GM23338 (cell line): Measurements from ENCODE around the gene ARL6IP5. TPM values are rescaled to one million over a fixed set of nuclear protein-coding genes. Genes with fewer than 3 reads are reported as not detected.

Experiments
- ATAC-seq: fragments of 200-7000 bp; cut with Tn5 transposase; 3 replicates; pipeline ENCODE4 v1.9.1; 2020
- DNase-seq: peaks from one replicate; pipeline ENCODE4 v3.0.0-alpha.2; 2015; ENCODE audit warnings: low spot score
- H2AFZ ChIP-seq: fragments of 200-600 bp; sonication (generic); 2 replicates; pipeline ENCODE4 v1.8.0; 2016; ENCODE audit warnings: antibody characterized with exemption, mild to moderate bottlenecking, moderate library complexity
- H3F3A ChIP-seq: fragments of 200-600 bp; sonication (generic); replicated peaks from 2 replicates; pipeline ENCODE4 v1.8.0; 2017; ENCODE audit warnings: antibody characterized with exemption, mixed run types, low read depth
- H3K27ac ChIP-seq: fragments of 200-600 bp; sonication (generic); 2 replicates; pipeline ENCODE4 v1.6.1; 2016; ENCODE audit warnings: low read depth
- H3K27me3 ChIP-seq: fragments of 200-600 bp; sonication (generic); 2 replicates; pipeline ENCODE4 v1.8.0; 2016; ENCODE audit warnings: mild to moderate bottlenecking, mixed run types, moderate library complexity; ENCODE audit not compliant: insufficient read depth
- H3K36me3 ChIP-seq: fragments of 200-600 bp; sonication (generic); 2 replicates; pipeline ENCODE4 v1.8.0; 2016; ENCODE audit warnings: mild to moderate bottlenecking; ENCODE audit not compliant: insufficient read depth
- H3K4me1 ChIP-seq: fragments of 200-600 bp; sonication (generic); 2 replicates; pipeline ENCODE4 v1.8.0; 2016; ENCODE audit warnings: mild to moderate bottlenecking, moderate library complexity; ENCODE audit not compliant: insufficient read depth
- H3K4me2 ChIP-seq: fragments of 200-600 bp; sonication (generic); 2 replicates; pipeline ENCODE4 v1.7.1; 2017; ENCODE audit warnings: mixed run types
- H3K4me3 ChIP-seq: fragments of 200-600 bp; sonication (generic); 2 replicates; pipeline ENCODE4 v1.6.1; 2016; ENCODE audit warnings: mixed run types
- H3K79me2 ChIP-seq: fragments of 200-600 bp; sonication (generic); replicated peaks from 2 replicates; pipeline ENCODE4 v1.8.0; 2017; ENCODE audit warnings: mild to moderate bottlenecking; ENCODE audit not compliant: insufficient read depth
- H3K9me2 ChIP-seq: fragments of 200-600 bp; sonication (generic); 2 replicates; pipeline ENCODE4 v1.8.0; 2017; ENCODE audit not compliant: insufficient read depth
- H4K20me1 ChIP-seq: fragments of 200-600 bp; sonication (generic); replicated peaks from 2 replicates; pipeline ENCODE4 v1.8.0; 2017; ENCODE audit warnings: mild to moderate bottlenecking; ENCODE audit not compliant: insufficient read depth
- H3K27ac Mint-ChIP-seq: 2 replicates; pipeline ENCODE4 v1.8.0; 2020; ENCODE audit warnings: inconsistent platforms, mild to moderate bottlenecking, moderate library complexity, mixed read lengths
- H3K27me3 Mint-ChIP-seq: 3 replicates; pipeline ENCODE4 v1.8.0; 2022; ENCODE audit warnings: low read depth, mild to moderate bottlenecking, moderate library complexity, mixed read lengths, inconsistent platforms; ENCODE audit not compliant: insufficient read depth, poor library complexity
- H3K36me3 Mint-ChIP-seq: 3 replicates; pipeline ENCODE4 v1.8.0; 2021; ENCODE audit warnings: low read depth, mild to moderate bottlenecking, inconsistent platforms, moderate library complexity, mixed read lengths
- H3K4me1 Mint-ChIP-seq: 3 replicates; pipeline ENCODE4 v1.8.0; 2020; ENCODE audit warnings: mild to moderate bottlenecking, inconsistent platforms, mixed read lengths
- H3K4me3 Mint-ChIP-seq: 3 replicates; pipeline ENCODE4 v1.8.0; 2021; ENCODE audit warnings: moderate library complexity, mild to moderate bottlenecking, inconsistent platforms, mixed read lengths
- H3K9me3 Mint-ChIP-seq: 3 replicates; pipeline ENCODE4 v1.8.0; 2020; ENCODE audit warnings: moderate library complexity, mild to moderate bottlenecking, inconsistent platforms, mixed read lengths
- CREB1 ChIP-seq: fragments of 250-450 bp; sonication (Bioruptor Pico); IDR thresholded peaks from 2 replicates; pipeline ENCODE4 v1.5.0; 2020; ENCODE audit warnings: low read depth, mild to moderate bottlenecking, moderate library complexity
- EZH2 ChIP-seq: fragments of 200-600 bp; sonication (generic); IDR thresholded peaks from one replicate; pipeline ENCODE4 v1.8.0; 2017; ENCODE audit warnings: antibody characterized with exemption, mild to moderate bottlenecking, low read depth; ENCODE audit not compliant: unreplicated experiment
- EZH2phosphoT487 ChIP-seq: fragments of 200-600 bp; sonication (generic); IDR thresholded peaks from one replicate; pipeline ENCODE4 v1.8.1; 2018; ENCODE audit warnings: antibody characterized with exemption; ENCODE audit not compliant: unreplicated experiment
- JUNB ChIP-seq: IDR thresholded peaks from one replicate; pipeline ENCODE4 v1.6.1; 2016; ENCODE audit warnings: antibody characterized with exemption; ENCODE audit not compliant: unreplicated experiment
- REST ChIP-seq: IDR thresholded peaks from one replicate; pipeline ENCODE4 v1.6.1; 2018; ENCODE audit warnings: antibody characterized with exemption; ENCODE audit not compliant: unreplicated experiment
- ZNF114 ChIP-seq: fragments of 250-450 bp; sonication (Bioruptor Pico); IDR thresholded peaks from 2 replicates; pipeline ENCODE4 v1.5.0; 2020; ENCODE audit warnings: mild to moderate bottlenecking, moderate library complexity
- ZNF331 ChIP-seq: fragments of 250-450 bp; sonication (Bioruptor Pico); IDR thresholded peaks from 2 replicates; pipeline ENCODE4 v1.5.0; 2020; ENCODE audit warnings: low read depth, mild to moderate bottlenecking, moderate library complexity
- polyA plus RNA-seq: library from polyadenylated mRNA; unstranded; fragments of >200 nt; fragmentation: Nextera tagmentation; extraction: Ambion mirVana; gene quantifications from 2 replicates; pipeline ENCODE4 v1.2.1, GENCODE V29; 2016
- total RNA-seq: library from RNA; depleted of rRNA; stranded (reverse); fragments of >200 nt; shearing (Covaris generic); gene quantifications from 2 replicates; pipeline ENCODE4 v1.2.3, GENCODE V29; 2014
- TF ChIP-seq, protein P1 (sequence below), 2 experiments: fragments of 200-600 bp in 1 of 2; sonication (generic) in 1 of 2; conservative IDR thresholded peaks; 2 replicates each; pipeline versions ENCODE4 v1.5.1 to v1.6.1; 2016 to 2017; ENCODE audit warnings: antibody characterized with exemption in 2 of 2, low read depth in 2 of 2, mild to moderate bottlenecking in 2 of 2, moderate library complexity in 1 of 2
- TF ChIP-seq, protein P2 (sequence below): fragments of 250-450 bp; sonication (Bioruptor Pico); IDR thresholded peaks from 2 replicates; pipeline ENCODE4 v1.5.0; 2020; ENCODE audit warnings: mild to moderate bottlenecking, moderate library complexity

Gene ARL6IP5
- total and polyA plus RNA-seq, 2 experiments from 2014 or later: 28.8 to 39.8 TPM

DNA sequence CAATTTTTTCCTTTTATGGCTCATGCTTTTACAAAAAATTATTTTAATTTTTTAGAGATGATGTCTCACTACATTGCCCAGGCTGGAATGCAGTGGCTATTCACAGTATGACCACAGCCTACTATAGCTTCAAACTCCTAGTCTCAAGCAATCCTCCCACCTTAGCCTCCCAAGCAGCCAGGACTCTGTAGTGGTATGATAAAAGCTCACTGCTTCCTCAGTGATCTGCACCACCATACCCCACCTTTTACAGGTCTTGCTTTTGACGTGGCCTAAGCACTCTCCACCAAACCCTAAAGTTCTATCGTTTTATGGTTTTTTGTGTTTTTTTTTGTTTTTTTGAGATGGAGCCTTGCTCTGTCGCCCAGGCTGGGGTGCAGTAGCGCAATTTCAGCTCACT, 18.6 kb upstream of the ARL6IP5 start:
- ATAC-seq: no peak
- H3F3A ChIP-seq: no peaks in the 10 kb centered on the region
- Mint-ChIP-seq H3K36me3 (peaks cover 20% of the 10 kb centered on the region), H3K9me3 (no peaks in the 10 kb centered on the region), H3K27me3 (no peaks in the 10 kb centered on the region), H3K27ac (no peak overlapping the region), H3K4me1 (no peaks in the 10 kb centered on the region), H3K4me3 (no peak overlapping the region)
- H3K27ac ChIP-seq: no peak overlapping the region
- H3K4me2 ChIP-seq: no peak overlapping the region
- H2AFZ ChIP-seq: no peak overlapping the region
- H3K4me1 ChIP-seq: no peaks in the 10 kb centered on the region
- no peak for DNase-seq
- no peak overlapping the region for H3K4me3 ChIP-seq
- no peaks in the 10 kb centered on the region for H3K27me3 ChIP-seq
- peaks cover 25% of the 10 kb centered on the region for H3K36me3 ChIP-seq
- no peaks in the 10 kb centered on the region; the same call in 1 of the 2 replicates for H3K79me2 ChIP-seq
- TF ChIP-seq, protein P1, sequence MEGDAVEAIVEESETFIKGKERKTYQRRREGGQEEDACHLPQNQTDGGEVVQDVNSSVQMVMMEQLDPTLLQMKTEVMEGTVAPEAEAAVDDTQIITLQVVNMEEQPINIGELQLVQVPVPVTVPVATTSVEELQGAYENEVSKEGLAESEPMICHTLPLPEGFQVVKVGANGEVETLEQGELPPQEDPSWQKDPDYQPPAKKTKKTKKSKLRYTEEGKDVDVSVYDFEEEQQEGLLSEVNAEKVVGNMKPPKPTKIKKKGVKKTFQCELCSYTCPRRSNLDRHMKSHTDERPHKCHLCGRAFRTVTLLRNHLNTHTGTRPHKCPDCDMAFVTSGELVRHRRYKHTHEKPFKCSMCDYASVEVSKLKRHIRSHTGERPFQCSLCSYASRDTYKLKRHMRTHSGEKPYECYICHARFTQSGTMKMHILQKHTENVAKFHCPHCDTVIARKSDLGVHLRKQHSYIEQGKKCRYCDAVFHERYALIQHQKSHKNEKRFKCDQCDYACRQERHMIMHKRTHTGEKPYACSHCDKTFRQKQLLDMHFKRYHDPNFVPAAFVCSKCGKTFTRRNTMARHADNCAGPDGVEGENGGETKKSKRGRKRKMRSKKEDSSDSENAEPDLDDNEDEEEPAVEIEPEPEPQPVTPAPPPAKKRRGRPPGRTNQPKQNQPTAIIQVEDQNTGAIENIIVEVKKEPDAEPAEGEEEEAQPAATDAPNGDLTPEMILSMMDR (conservative IDR thresholded peaks at IDR 0.05; ENCODE audit: low read depth in 2 of 2): no peak
- no peak for TF ChIP-seq ZNF114
- TF ChIP-seq ZNF331 (CRISPR knock-in tag): no peak
- TF ChIP-seq CREB1: no peak
- TF ChIP-seq, protein P2, sequence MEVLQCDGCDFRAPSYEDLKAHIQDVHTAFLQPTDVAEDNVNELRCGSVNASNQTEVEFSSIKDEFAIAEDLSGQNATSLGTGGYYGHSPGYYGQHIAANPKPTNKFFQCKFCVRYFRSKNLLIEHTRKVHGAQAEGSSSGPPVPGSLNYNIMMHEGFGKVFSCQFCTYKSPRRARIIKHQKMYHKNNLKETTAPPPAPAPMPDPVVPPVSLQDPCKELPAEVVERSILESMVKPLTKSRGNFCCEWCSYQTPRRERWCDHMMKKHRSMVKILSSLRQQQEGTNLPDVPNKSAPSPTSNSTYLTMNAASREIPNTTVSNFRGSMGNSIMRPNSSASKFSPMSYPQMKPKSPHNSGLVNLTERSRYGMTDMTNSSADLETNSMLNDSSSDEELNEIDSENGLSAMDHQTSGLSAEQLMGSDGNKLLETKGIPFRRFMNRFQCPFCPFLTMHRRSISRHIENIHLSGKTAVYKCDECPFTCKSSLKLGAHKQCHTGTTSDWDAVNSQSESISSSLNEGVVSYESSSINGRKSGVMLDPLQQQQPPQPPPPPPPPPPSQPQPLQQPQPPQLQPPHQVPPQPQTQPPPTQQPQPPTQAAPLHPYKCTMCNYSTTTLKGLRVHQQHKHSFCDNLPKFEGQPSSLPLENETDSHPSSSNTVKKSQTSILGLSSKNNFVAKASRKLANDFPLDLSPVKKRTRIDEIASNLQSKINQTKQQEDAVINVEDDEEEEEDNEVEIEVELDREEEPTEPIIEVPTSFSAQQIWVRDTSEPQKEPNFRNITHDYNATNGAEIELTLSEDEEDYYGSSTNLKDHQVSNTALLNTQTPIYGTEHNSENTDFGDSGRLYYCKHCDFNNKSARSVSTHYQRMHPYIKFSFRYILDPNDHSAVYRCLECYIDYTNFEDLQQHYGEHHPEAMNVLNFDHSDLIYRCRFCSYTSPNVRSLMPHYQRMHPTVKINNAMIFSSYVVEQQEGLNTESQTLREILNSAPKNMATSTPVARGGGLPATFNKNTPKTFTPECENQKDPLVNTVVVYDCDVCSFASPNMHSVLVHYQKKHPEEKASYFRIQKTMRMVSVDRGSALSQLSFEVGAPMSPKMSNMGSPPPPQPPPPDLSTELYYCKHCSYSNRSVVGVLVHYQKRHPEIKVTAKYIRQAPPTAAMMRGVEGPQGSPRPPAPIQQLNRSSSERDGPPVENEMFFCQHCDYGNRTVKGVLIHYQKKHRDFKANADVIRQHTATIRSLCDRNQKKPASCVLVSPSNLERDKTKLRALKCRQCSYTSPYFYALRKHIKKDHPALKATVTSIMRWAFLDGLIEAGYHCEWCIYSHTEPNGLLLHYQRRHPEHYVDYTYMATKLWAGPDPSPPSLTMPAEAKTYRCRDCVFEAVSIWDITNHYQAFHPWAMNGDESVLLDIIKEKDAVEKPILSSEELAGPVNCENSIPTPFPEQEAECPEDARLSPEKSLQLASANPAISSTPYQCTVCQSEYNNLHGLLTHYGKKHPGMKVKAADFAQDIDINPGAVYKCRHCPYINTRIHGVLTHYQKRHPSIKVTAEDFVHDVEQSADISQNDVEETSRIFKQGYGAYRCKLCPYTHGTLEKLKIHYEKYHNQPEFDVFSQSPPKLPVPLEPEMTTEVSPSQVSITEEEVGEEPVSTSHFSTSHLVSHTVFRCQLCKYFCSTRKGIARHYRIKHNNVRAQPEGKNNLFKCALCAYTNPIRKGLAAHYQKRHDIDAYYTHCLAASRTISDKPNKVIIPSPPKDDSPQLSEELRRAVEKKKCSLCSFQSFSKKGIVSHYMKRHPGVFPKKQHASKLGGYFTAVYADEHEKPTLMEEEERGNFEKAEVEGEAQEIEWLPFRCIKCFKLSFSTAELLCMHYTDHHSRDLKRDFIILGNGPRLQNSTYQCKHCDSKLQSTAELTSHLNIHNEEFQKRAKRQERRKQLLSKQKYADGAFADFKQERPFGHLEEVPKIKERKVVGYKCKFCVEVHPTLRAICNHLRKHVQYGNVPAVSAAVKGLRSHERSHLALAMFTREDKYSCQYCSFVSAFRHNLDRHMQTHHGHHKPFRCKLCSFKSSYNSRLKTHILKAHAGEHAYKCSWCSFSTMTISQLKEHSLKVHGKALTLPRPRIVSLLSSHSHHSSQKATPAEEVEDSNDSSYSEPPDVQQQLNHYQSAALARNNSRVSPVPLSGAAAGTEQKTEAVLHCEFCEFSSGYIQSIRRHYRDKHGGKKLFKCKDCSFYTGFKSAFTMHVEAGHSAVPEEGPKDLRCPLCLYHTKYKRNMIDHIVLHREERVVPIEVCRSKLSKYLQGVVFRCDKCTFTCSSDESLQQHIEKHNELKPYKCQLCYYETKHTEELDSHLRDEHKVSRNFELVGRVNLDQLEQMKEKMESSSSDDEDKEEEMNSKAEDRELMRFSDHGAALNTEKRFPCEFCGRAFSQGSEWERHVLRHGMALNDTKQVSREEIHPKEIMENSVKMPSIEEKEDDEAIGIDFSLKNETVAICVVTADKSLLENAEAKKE (CRISPR knock-in tag): no peak
- no peak for TF ChIP-seq EZH2
- no peak for TF ChIP-seq JUNB
- TF ChIP-seq EZH2phosphoT487: no peak
- TF ChIP-seq REST: no peak
- H4K20me1 ChIP-seq: no peaks in the 10 kb centered on the region; the same call in 1 of the 2 replicates
- H3K9me2 ChIP-seq: no peaks in the 10 kb centered on the region
